Measurements from ENCODE around the gene ERCC4. TPM values are rescaled to one million over a fixed set of nuclear protein-coding genes. Genes with fewer than 3 reads are reported as not detected.

Gene ERCC4
- total RNA-seq, 2 donors from 2014 or later = 6.3 to 6.6 TPM

Other genes starting within 250 kb of the ERCC4 start
- gene MRTFB, start 151.2 kb downstream of the ERCC4 start, total RNA-seq = 10 to 100 TPM; 40.0 to 44.7 TPM